IPS-15b (cell line): Measurements from ENCODE around the gene SRGAP2C.
A peak's percentile ranks its signal among the peaks of the same experiment; 100 is the strongest.
"Not testable (repeated sequence)": the region's sequence is repeated elsewhere in the genome, so short reads cannot be mapped to it uniquely, and the experiment has no call there.

ENCODE experiments used
- H3K27me3 ChIP-seq: one replicate; pipeline ENCODE4 v1.6.1; 2013; ENCODE audit warnings: low read length; ENCODE audit not compliant: control insufficient read depth, insufficient read depth
- H3K36me3 ChIP-seq: one replicate; pipeline ENCODE4 v1.6.1; 2013; ENCODE audit warnings: low read length; ENCODE audit not compliant: control insufficient read depth, insufficient read depth
- H3K4me1 ChIP-seq: one replicate; pipeline ENCODE4 v1.6.1; 2013; ENCODE audit warnings: mild to moderate bottlenecking, low read length; ENCODE audit not compliant: control insufficient read depth, insufficient read depth
- H3K4me3 ChIP-seq: one replicate; pipeline ENCODE4 v1.5.1; 2013; ENCODE audit warnings: low read depth, low read length
- H3K9ac ChIP-seq: one replicate; pipeline ENCODE4 v1.6.1; 2013; ENCODE audit warnings: low read depth, mild to moderate bottlenecking, low read length
- H3K9me3 ChIP-seq: one replicate; pipeline ENCODE4 v1.6.1; 2013; ENCODE audit warnings: mild to moderate bottlenecking, low read length; ENCODE audit not compliant: control insufficient read depth, insufficient read depth

SRGAP2C gene

DNA sequence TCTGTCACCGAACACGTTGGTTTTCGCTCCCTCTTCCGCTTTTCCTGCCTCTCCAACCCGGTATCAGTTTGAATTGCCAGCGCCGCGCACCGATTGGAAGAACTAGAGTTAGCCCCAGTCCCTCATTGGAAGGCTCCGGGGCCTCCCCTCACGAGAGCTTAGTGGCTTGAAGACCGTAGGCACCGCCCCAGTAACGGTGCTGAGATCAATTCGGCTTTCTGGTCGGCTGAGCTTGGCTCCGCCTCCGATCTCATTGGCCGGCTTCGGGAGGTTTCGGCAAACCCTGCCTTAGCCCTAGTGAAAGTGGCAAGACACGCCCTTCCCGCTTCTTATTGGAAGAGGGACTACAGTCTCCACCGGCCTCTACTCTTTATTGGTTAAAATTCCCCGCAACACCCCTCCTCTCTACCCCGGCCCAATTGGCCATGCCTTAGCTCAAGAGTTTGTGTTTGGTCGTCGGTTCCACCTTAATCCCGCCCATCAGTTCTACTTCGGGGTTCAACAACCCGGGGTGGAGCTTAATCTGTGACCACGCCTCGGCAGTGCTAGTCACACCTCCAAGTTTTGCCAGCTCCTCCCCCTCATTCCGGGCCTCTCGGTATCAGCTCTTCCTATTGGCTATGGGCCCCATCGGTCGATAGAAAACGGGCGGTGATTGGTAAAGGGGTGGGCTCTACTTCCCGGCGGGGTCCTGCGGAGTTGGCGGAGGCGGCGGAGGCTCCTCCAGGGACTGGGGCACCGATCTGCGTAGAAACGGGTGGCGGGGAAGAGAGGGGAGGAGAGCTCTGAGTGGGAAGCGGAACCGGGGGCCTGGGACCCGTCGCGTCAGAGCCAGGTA lies at the start of gene SRGAP2C, which contains the start of gene FAM72B:
TSS of gene SRGAP2C (plus strand) at position 686 of the 838 bp plus-strand sequence. CDS start 2,472 bp downstream, outside the sequence.
TSS of gene FAM72B (minus strand) at position 51 of the 838 bp plus-strand sequence. CDS start 851 bp downstream, outside the sequence.
- not testable (repeated sequence) for H3K9me3 ChIP-seq, H3K4me1 ChIP-seq, H3K36me3 ChIP-seq, H3K27me3 ChIP-seq, H3K9ac ChIP-seq
- peak within 1 kb of the TSS; percentile 43 for H3K4me3 ChIP-seq

DNA sequence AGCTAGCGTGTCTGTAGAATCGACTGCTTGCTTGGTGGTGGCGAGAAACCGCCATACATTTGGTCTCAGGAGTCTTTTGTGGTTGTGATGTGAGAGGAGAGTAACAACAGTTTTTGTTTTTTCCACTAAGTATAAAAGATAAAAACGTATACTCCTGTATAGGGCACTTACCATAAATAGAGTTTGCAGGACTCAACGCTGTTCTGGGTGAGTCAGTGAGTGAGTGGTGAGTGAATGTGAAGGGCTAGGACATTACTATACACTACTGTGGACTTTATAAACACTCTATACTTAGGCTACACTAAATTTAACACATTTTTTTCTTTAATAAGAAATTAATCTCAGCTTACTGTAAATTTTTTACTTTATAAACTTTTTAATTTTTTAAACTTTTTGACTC lies 44.4 kb upstream of the SRGAP2C start:
- H3K36me3 ChIP-seq, H3K4me3 ChIP-seq, H3K9me3 ChIP-seq, H3K9ac ChIP-seq, H3K27me3 ChIP-seq, H3K4me1 ChIP-seq: not testable (repeated sequence)

DNA sequence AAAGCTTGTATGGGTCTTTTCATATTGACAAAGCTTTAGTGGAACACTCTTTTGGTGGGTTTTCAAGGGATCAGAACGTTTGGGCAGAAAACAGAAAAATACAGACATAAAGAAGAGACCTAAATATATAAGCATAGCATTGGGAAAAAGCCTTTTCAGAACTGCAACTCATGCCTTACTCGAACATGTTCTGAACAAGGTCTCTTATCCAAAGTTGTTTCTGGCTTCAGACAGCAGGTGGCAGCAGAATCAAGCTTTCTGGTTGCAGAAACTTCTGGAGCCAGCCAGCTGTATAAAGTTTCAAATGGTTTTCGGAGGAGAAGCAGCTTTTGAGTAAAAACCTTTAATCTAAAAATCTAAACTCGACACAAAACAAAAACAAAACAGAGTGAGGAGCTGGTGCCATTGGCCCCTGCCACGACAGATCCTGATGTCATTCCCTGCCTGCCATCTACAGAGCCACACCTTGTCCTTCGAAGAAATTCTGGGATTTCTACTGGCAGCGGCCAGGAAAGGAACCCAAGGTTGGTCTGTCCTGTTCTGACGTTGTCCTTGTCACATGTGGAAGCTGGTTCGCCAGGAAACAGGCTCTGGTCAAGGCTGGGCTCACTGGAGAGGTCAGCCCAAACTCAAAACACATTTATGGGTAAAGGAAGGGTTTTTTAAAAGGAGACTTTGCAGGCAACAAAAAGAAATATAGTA lies 36.1 kb upstream of the SRGAP2C start:
- not testable (repeated sequence) for H3K27me3 ChIP-seq, H3K36me3 ChIP-seq

DNA sequence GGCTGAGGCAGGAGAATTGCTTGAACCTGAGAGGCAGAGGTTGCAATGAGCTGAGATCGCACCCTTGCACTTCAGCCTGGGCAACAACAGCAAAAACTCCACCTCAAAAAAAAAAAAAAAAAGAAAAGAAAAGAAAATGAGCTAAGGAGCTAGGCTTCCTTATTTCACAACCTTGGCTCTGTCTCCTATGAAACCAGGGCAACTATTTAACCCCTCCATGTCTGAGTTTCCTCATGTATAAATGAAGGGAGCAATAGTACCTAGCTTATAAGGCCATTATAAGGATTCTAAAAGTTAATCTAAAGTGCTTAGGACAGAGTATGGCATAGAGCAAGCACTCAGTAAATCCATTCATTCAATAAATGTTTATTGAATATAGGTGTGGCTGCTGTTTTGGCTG lies 33.5 kb upstream of the SRGAP2C start:
- H3K36me3 ChIP-seq, H3K9me3 ChIP-seq, H3K27me3 ChIP-seq, H3K9ac ChIP-seq, H3K4me1 ChIP-seq, H3K4me3 ChIP-seq: not testable (repeated sequence)

More for the DNA sequence above, 36.1 kb upstream of the SRGAP2C start:
- not testable (repeated sequence) for H3K9ac ChIP-seq, H3K4me1 ChIP-seq, H3K4me3 ChIP-seq, H3K9me3 ChIP-seq

DNA sequence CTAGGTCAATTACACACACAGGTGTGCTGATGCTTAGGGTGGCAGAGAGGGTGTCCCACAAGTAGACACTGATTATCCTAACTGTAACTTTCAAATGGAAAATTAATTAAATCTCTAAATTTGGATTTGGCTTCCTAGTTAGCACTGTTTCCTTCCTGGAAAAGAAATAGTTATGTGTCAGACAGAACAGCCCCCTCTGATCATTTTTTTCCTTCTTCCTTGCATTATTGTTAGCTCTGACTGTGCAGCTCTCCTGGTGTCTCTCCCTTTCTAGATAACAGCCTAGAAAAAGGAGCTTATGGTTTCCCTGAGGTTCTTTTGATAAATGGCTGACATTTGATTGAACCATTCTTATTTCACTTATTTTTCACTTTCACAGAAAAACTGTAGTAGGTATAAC lies 32.0 kb upstream of the SRGAP2C start:
- H3K9ac ChIP-seq, H3K36me3 ChIP-seq, H3K4me3 ChIP-seq, H3K9me3 ChIP-seq, H3K27me3 ChIP-seq, H3K4me1 ChIP-seq: not testable (repeated sequence)

DNA sequence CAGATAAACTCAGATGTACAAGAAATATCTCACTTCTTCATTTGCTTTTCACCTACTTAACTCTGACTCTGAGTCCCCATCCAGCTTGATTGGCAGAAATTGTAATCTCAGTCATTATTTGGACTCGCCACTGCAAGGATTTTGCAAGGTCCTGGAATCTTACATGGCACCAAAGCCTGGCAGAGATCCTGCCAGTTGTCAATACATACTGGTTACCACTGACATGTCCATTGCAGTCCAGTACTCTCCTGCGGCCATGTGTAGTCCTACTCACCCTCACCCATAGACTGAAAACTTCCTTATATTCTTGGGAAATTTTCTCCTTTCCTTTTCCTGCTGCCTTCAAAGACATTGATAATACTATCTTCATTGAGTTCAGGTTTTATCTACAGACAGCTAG lies 30.0 kb upstream of the SRGAP2C start:
- H3K27me3 ChIP-seq, H3K9me3 ChIP-seq, H3K4me1 ChIP-seq, H3K36me3 ChIP-seq, H3K9ac ChIP-seq, H3K4me3 ChIP-seq: not testable (repeated sequence)

DNA sequence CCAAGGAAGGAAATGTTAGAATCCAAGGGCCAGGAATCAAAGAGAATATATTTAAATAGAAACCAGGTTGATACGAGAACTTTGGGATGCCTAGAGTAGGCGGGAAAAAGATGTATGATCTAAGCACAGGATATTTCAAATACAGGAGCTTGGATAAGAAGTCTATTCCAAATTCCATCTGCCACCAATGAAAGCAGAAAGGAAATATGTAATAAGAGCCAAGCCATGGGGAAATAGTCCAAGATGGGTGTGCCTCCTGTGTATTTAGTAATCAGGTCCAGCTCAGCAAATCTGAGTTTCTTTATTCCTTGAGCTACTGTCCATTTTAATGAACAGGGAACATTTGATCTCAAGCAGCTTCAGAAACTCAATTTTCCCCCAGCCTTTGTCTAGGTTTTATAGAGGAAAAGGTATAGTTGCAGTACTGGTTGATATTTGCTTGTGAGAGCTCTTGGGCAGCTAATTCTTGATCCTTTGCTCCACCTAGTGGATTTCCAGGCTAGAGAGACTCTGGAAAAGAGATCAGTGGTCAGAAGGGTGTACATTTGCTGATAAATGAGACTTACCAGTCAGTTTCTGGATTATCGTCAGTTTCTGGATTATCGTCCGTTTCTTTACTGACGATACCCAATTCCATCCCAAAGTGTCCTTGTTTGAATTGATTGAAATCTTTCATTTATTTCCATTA lies 29.0 kb upstream of the SRGAP2C start:
- H3K36me3 ChIP-seq, H3K4me1 ChIP-seq, H3K9me3 ChIP-seq, H3K9ac ChIP-seq, H3K4me3 ChIP-seq, H3K27me3 ChIP-seq: not testable (repeated sequence)

DNA sequence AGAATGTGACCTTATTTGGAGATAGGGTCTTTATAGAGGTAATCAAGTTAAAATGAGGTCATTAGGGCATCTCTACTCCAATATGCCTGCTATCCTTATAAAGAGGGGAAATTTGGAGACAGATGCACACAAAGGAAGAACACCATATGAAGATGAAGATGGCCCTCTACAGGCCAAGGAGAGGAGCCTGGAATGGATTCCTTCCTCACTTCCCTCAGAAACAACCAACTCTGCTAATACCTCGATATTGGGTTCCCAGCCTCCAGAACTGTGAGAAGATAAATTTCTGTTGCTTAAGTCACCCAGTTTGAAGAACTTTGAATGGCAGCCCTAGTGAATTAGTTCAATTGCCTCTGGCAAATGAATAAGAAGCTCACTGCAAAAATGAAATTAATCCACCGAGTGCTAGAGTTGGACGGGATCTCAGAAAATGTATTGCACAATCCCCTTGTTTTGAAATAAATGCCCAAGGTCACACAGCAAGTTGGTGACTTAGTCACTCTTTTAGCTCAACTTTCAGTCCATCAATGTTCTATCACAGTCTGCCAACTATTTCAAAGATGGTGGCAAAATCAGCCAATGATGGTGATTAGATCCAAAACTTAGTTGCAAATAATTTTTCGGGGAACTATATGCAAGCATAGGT lies 27.7 kb upstream of the SRGAP2C start:
- not testable (repeated sequence) for H3K4me1 ChIP-seq, H3K27me3 ChIP-seq, H3K4me3 ChIP-seq, H3K9me3 ChIP-seq, H3K36me3 ChIP-seq, H3K9ac ChIP-seq

DNA sequence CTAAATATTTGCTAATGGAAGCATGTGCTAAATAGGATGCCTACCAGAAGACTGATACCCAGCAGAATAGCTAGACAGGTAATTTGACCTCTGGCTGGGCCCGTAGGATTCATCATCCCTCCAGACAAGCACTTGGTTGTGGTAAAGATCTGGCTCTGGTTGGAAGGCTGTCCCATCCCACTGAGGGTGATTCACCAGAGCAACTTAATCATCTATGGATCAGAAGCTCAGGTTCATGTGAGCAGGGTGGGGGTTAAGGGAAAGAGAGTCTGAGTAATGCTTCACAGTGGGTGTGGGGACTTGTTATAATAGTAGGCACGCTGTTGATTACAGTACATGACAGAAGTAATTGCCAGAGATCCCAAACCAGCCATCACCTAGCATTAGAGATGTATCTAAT lies 27.2 kb upstream of the SRGAP2C start:
- not testable (repeated sequence) for H3K27me3 ChIP-seq, H3K9ac ChIP-seq, H3K4me3 ChIP-seq, H3K36me3 ChIP-seq, H3K4me1 ChIP-seq, H3K9me3 ChIP-seq

DNA sequence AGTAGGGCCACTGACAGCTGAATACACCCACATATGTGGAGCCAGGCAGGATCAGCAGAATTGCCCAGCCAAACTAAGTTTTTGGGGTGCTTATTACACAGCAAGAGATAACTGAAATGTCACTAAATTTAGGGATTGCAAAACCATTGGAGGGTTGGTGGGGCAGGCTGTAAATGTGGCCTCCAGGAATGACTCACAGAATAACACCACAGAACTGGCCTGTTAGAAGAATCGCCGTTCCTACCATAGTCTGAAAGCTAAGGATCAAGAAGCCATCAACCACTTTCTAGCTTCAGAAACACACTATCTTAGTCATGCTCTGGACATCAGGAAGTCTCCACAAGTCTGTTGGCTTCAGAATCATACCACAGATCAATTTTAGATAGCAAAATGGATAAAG lies 24.7 kb upstream of the SRGAP2C start:
- H3K36me3 ChIP-seq, H3K9ac ChIP-seq, H3K4me1 ChIP-seq: not testable (repeated sequence)

DNA sequence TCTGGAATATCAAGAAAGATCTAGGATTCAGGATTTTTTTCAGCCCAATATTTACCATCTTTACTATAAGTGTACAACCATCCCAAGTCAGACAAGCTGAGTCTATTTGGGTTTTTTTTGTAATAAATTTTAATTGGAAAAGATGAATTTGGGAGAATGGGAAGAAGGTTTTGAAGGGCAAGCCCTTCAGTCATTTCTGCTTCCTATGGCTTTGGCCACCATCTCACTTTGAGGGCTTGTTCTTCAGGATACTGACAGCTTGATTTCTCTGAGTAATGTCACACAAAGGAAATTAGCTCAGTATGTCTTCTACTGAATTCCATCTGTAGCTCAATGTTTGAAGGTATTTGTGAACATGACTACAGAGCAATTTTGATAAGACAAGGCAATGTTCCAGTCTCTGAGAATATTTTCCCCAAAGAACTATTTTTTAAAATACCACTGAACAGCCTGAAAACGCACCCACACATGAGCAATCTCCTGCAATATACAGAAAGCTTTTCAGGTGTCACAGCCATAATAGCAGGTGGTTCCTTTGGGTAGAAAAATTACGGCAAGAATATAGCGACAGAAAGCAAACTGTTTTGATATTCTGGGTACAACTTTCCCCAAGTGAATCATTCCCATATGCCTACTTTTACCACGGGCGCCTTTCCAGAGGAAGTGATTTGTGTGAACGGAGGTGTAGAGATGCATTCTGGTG lies 23.4 kb upstream of the SRGAP2C start:
- H3K27me3 ChIP-seq, H3K36me3 ChIP-seq, H3K4me1 ChIP-seq, H3K9me3 ChIP-seq, H3K4me3 ChIP-seq, H3K9ac ChIP-seq: not testable (repeated sequence)

More for the DNA sequence above, 24.7 kb upstream of the SRGAP2C start:
- H3K9me3 ChIP-seq, H3K4me3 ChIP-seq, H3K27me3 ChIP-seq: not testable (repeated sequence)
